ENCODE data around the gene APP.
"Not testable (repeated sequence)": the region's sequence is repeated elsewhere in the genome, so short reads cannot be mapped to it uniquely, and the experiment has no call there.

The APP gene

GRCh38 chr21:26138615-26139257 is 31.8 kb downstream of the APP start:
- no peaks in the 10 kb centered on the region for H3K27me3 ChIP-seq (ENCODE audit: control insufficient read depth, insufficient read depth, low read length)
- H3K4me3 ChIP-seq (ENCODE audit: low read depth, low read length): no peak overlapping the region
- H3K9me3 ChIP-seq (ENCODE audit: control insufficient read depth, insufficient read depth, low read length): no peaks in the 10 kb centered on the region
- peaks cover 3% of the 10 kb centered on the region for H3K4me1 ChIP-seq (ENCODE audit: control insufficient read depth, insufficient read depth, low read length)
- no peaks in the 10 kb centered on the region for H3K36me3 ChIP-seq (ENCODE audit: control insufficient read depth, insufficient read depth, low read length)
- no peak overlapping the region for H3K9ac ChIP-seq (ENCODE audit: low read depth, low read length)

GRCh38 chr21:26137379-26138060 is 33.0 kb downstream of the APP start:
- no peak overlapping the region for H3K9ac ChIP-seq (ENCODE audit: low read depth, low read length)

GRCh38 chr21:26136671-26137070 is 33.9 kb downstream of the APP start:
- Histone ChIP-seq H3K4me1 (ENCODE audit: control insufficient read depth, insufficient read depth, low read length) (peaks cover 3% of the 10 kb centered on the region), H3K36me3 (ENCODE audit: control insufficient read depth, insufficient read depth, low read length) (no peaks in the 10 kb centered on the region), H3K9ac (ENCODE audit: low read depth, low read length) (no peak overlapping the region), H3K4me3 (ENCODE audit: low read depth, low read length) (no peak overlapping the region), H3K9me3 (ENCODE audit: control insufficient read depth, insufficient read depth, low read length) (no peaks in the 10 kb centered on the region), H3K27me3 (ENCODE audit: control insufficient read depth, insufficient read depth, low read length) (no peaks in the 10 kb centered on the region)

More at GRCh38 chr21:26137379-26138060, 33.0 kb downstream of the APP start:
- H3K36me3 ChIP-seq (ENCODE audit: control insufficient read depth, insufficient read depth, low read length): no peaks in the 10 kb centered on the region
- no peaks in the 10 kb centered on the region for H3K27me3 ChIP-seq (ENCODE audit: control insufficient read depth, insufficient read depth, low read length)
- H3K4me3 ChIP-seq (ENCODE audit: low read depth, low read length): no peak overlapping the region
- H3K9me3 ChIP-seq (ENCODE audit: control insufficient read depth, insufficient read depth, low read length): no peaks in the 10 kb centered on the region
- peaks cover 3% of the 10 kb centered on the region for H3K4me1 ChIP-seq (ENCODE audit: control insufficient read depth, insufficient read depth, low read length)

GRCh38 chr21:26135520-26135919 is 35.0 kb downstream of the APP start:
- no peaks in the 10 kb centered on the region for H3K27me3 ChIP-seq (ENCODE audit: control insufficient read depth, insufficient read depth, low read length)
- H3K9me3 ChIP-seq (ENCODE audit: control insufficient read depth, insufficient read depth, low read length): no peaks in the 10 kb centered on the region
- H3K4me1 ChIP-seq (ENCODE audit: control insufficient read depth, insufficient read depth, low read length): peaks cover 3% of the 10 kb centered on the region

DNA sequence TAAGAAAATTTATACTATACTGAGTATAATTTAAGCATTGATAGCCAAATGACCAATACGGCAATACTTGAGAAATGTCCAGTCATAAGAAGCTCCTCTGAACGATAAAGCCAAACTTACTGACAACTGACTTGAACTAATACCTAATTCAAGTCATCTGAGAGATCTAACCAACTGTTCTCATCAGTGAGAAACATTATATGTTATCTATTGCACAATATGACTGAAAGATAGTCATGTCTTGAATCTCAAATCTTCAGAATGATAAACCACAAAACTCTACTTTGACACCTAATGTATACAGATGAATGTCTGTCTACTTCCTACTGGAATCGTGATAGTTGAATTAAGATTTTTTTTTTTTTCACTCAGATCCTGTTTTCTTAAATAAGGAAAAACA is 39.0 kb downstream of the APP start:
- H3K27me3 ChIP-seq (ENCODE audit: control insufficient read depth, insufficient read depth, low read length): no peaks in the 10 kb centered on the region
- no peak overlapping the region for H3K9ac ChIP-seq (ENCODE audit: low read depth, low read length)
- no peak overlapping the region for H3K4me3 ChIP-seq (ENCODE audit: low read depth, low read length)
- H3K36me3 ChIP-seq (ENCODE audit: control insufficient read depth, insufficient read depth, low read length): no peaks in the 10 kb centered on the region
- H3K9me3 ChIP-seq (ENCODE audit: control insufficient read depth, insufficient read depth, low read length): no peaks in the 10 kb centered on the region
- peaks cover 5% of the 10 kb centered on the region for H3K4me1 ChIP-seq (ENCODE audit: control insufficient read depth, insufficient read depth, low read length)

More at GRCh38 chr21:26135520-26135919, 35.0 kb downstream of the APP start:
- H3K9ac ChIP-seq (ENCODE audit: low read depth, low read length): no peak overlapping the region
- no peaks in the 10 kb centered on the region for H3K36me3 ChIP-seq (ENCODE audit: control insufficient read depth, insufficient read depth, low read length)
- no peak overlapping the region for H3K4me3 ChIP-seq (ENCODE audit: low read depth, low read length)

DNA sequence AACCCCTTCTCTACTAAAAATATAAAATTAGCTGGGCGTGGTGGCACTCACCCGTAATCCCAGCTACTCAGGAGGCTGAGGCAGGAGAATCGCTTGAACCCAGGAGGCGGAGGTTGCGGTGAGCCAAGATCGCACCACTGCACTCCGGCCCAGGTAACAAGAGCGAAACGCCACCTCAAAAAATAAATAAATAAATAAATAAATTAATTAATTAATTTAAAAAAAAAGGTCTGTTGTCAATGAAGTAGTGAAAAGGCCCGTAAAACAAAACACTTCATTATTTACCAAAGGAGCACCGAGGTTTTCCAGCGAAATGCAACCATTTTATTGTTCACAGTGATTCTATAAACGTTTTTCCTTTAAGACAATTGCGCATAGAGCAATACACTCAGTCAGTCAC is 39.5 kb downstream of the APP start:
- H3K4me1 ChIP-seq (ENCODE audit: control insufficient read depth, insufficient read depth, low read length): peaks cover 10% of the 10 kb centered on the region
- not testable (repeated sequence) for H3K27me3 ChIP-seq (ENCODE audit: control insufficient read depth, insufficient read depth, low read length); H3K9me3 ChIP-seq (ENCODE audit: control insufficient read depth, insufficient read depth, low read length); H3K36me3 ChIP-seq (ENCODE audit: control insufficient read depth, insufficient read depth, low read length); H3K9ac ChIP-seq (ENCODE audit: low read depth, low read length); H3K4me3 ChIP-seq (ENCODE audit: low read depth, low read length)

- Histone ChIP-seq H3K9ac (ENCODE audit: low read depth, low read length) (no peak overlapping the region), H3K27me3 (ENCODE audit: control insufficient read depth, insufficient read depth, low read length) (no peaks in the 10 kb centered on the region), H3K4me3 (ENCODE audit: low read depth, low read length) (no peak overlapping the region), H3K9me3 (ENCODE audit: control insufficient read depth, insufficient read depth, low read length) (no peaks in the 10 kb centered on the region), H3K4me1 (ENCODE audit: control insufficient read depth, insufficient read depth, low read length) (peaks cover 17% of the 10 kb centered on the region), H3K36me3 (ENCODE audit: control insufficient read depth, insufficient read depth, low read length) (no peaks in the 10 kb centered on the region)
These were observed 40.2 kb downstream of the APP start for GRCh38 chr21:26130249-26130881.

GRCh38 chr21:26127918-26128317 is 42.7 kb downstream of the APP start:
- Histone ChIP-seq H3K4me1 (ENCODE audit: control insufficient read depth, insufficient read depth, low read length) (peaks cover 37% of the 10 kb centered on the region), H3K4me3 (ENCODE audit: low read depth, low read length) (no peak overlapping the region), H3K9me3 (ENCODE audit: control insufficient read depth, insufficient read depth, low read length) (no peaks in the 10 kb centered on the region), H3K9ac (ENCODE audit: low read depth, low read length) (no peak overlapping the region), H3K36me3 (ENCODE audit: control insufficient read depth, insufficient read depth, low read length) (no peaks in the 10 kb centered on the region), H3K27me3 (ENCODE audit: control insufficient read depth, insufficient read depth, low read length) (no peaks in the 10 kb centered on the region)

GRCh38 chr21:26127073-26127814 is 43.3 kb downstream of the APP start:
- H3K27me3 ChIP-seq (ENCODE audit: control insufficient read depth, insufficient read depth, low read length): no peaks in the 10 kb centered on the region
- no peaks in the 10 kb centered on the region for H3K9me3 ChIP-seq (ENCODE audit: control insufficient read depth, insufficient read depth, low read length)
- peaks cover 37% of the 10 kb centered on the region for H3K4me1 ChIP-seq (ENCODE audit: control insufficient read depth, insufficient read depth, low read length)
- no peak overlapping the region for H3K4me3 ChIP-seq (ENCODE audit: low read depth, low read length)
- no peak overlapping the region for H3K9ac ChIP-seq (ENCODE audit: low read depth, low read length)
- no peaks in the 10 kb centered on the region for H3K36me3 ChIP-seq (ENCODE audit: control insufficient read depth, insufficient read depth, low read length)

DNA sequence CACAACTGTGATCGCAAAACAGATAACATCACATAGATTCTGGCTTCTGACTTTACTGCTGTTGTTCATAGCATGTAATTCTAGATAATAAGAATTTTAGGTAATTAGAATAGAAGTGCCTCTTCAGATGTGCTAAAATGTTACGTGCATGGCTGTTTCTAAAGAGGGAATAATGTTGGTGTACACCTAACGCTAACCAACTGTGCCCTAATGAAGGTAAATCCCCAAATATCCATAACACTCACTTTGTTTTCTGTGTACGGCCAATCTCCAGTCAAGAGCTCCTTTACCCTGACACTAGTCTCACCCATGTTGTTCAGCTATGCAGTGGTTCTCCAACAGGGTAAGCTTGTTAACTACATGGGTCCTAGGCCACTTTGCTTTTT is 44.4 kb downstream of the APP start:
- H3K9ac ChIP-seq (ENCODE audit: low read depth, low read length): no peak overlapping the region
- peaks cover 37% of the 10 kb centered on the region for H3K4me1 ChIP-seq (ENCODE audit: control insufficient read depth, insufficient read depth, low read length)
- no peaks in the 10 kb centered on the region for H3K36me3 ChIP-seq (ENCODE audit: control insufficient read depth, insufficient read depth, low read length)
- no peaks in the 10 kb centered on the region for H3K27me3 ChIP-seq (ENCODE audit: control insufficient read depth, insufficient read depth, low read length)
- H3K9me3 ChIP-seq (ENCODE audit: control insufficient read depth, insufficient read depth, low read length): no peaks in the 10 kb centered on the region
- H3K4me3 ChIP-seq (ENCODE audit: low read depth, low read length): no peak overlapping the region

DNA sequence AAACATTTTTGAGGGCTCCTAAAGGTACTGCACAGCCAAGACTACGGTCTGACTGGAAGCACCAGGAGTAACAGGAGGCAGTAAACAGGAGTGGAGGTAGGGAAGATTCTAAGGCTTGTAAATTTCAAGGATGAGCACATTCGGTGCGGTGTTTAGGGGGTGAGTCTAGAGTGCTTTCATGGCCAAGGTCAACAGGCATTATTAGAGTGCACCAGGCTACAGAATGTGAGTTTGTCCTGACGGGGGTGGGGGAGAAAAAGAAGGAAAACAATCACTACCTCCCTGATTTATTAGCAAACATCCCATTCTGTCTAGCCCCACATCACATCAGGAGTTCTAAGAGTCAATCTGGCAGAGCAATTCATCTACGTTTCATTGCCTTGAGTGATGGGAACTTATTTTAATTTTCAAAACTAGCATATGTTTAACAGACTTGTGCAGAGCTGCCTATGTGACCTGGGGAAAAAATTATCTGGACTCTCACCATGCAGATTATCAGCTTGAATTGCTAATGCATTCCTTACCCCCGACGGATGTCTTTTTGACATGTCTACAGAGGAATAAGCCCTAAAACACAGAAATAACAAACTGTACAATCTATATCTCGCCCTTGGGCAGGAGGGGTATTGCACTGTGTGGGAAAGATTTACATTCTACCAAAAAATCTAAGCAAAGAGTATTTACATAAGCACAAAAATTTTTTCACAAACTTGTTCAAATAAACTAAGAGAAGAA is 45.0 kb downstream of the APP start:
- H3K9ac ChIP-seq (ENCODE audit: low read depth, low read length): no peak overlapping the region
- no peaks in the 10 kb centered on the region for H3K9me3 ChIP-seq (ENCODE audit: control insufficient read depth, insufficient read depth, low read length)
- peaks cover 40% of the 10 kb centered on the region for H3K4me1 ChIP-seq (ENCODE audit: control insufficient read depth, insufficient read depth, low read length)
- no peak overlapping the region for H3K4me3 ChIP-seq (ENCODE audit: low read depth, low read length)
- H3K36me3 ChIP-seq (ENCODE audit: control insufficient read depth, insufficient read depth, low read length): no peaks in the 10 kb centered on the region
- no peaks in the 10 kb centered on the region for H3K27me3 ChIP-seq (ENCODE audit: control insufficient read depth, insufficient read depth, low read length)

Data from iPS-15b (cell line).